HG03060 (cell line): ENCODE results near the gene PNPLA5.

Experiments used
- ATAC-seq: cut with Tn5 transposase; IDR thresholded peaks from one replicate; pipeline ENCODE4 v1.9.1; 2021; ENCODE audit warnings: low read depth, moderate number of reproducible peaks; ENCODE audit not compliant: unreplicated experiment

PNPLA5 gene

DNA sequence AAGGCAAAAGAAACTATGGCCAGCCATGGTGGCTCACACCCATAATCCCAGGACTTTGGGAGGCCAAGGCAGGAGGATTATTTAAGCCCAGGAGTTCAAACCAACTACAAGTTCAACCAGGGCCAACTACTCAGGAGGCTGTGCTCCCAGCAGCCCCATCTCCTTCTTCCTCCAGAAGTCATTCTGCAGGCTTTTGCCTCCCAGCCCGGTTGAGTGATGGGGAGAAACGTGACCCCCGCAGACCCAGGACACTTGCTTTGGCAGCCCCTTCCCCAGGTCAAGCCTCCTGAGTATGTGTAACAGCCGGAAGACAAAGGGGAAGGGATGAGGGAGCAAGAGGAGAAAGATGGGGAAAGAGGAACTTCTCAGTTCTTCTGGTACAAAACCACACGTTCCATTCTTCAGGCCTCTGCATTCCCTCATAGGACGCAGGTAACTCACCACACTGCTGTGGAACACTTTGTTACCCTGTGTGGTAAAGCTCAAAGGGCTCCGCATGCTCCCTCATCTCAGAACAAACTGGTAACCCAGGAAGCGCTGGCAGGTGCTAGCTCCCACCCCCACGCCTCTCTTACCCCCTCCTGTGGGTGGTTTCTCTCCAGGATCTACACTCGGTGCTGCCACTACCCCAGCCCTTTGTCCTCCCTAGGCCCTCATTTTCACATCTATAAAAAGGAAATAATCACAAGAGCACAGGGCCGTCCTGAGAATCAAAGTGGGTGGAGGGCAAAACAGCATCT, 33.5 kb downstream of the PNPLA5 start:
- ATAC-seq: no peak

GRCh38 chr22:43857367-43857766, 34.4 kb downstream of the PNPLA5 start:
- no peak for ATAC-seq

DNA sequence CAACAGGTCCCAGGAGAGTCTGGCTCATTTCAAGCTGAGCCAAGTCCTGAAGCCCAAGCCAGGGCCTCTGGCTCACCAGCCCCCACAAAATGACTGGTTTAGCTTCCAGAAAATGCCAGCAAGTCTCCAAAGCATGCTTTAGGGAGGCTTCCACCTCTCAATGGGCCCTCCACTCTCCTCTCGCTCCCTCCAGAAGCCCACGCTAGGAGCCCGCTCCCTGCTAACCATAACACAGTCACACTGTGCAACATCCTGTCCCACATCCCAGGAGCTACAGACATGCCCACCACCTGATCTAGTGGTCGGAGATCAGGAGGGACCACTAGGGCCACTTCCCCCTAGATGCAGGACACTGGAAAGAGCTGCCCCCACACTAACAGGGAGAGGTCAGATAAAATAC, 36.4 kb downstream of the PNPLA5 start:
- ATAC-seq: no peak

- ATAC-seq: no peak
These were observed 37.0 kb downstream of the PNPLA5 start for GRCh38 chr22:43854786-43855271.

- no peak for ATAC-seq
These were observed 37.6 kb downstream of the PNPLA5 start for GRCh38 chr22:43854121-43854785.

DNA sequence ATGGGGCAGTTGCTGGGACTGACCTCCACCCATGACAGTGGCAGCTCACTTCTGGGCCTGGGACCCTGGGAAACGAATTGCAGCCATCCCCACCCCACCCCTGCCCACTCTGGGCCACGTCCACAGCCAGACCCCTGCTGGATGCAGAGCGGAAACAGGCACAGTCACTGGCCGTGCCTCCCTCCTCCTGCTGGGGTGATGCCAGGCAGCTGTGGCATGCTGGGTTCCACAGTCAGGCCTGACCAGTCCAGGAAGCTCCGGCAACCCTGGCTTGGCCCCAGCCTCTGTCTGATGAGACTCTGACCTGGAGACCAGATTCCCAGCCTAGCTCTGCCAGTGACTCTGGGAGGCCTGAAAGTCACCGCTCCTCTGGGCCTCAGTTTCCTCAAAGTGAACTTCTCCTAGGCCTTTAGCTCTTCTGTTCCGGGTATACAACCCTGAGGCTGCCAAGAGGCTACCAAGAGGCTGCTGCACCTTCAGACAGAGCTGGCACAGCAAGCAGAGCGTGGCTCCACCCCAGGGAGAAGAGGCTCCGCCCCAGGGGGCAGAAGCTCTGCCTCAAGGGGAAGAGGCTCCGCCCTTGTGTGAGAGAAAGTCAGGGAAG, 38.4 kb downstream of the PNPLA5 start:
- no peak for ATAC-seq

DNA sequence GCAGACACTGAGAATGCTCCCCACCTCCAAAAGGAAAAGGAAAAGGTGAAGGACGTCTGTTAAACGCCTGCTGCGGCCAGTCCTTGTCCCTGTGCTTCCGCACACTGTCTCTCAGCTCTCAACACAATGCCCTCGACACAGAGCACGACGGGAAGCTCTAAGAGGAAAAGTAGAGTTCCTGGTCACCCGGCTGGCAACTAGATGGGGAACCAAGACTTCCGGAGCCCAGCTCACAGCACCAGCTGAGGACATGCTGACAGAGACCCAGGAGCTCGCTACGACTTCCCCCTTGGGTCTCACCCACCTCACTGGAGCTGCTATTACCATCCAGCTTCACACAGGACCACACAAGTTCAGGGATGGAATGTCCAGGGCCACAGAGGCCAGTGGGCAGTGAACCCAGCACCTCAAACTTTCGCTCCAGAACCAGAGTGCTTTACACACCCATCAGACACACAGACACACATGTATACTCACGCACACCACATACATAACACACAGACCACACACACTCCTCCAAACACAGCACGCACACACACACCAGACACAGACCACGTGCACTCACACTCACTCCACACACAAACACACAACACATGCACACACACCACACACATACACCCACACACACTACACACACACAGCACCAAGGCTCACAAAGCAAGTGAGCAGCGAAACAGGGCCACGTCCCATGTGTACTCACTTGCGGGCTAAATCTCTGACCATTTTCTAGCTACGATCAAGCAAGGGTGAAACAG, 39.1 kb downstream of the PNPLA5 start:
- no peak for ATAC-seq

- ATAC-seq: no peak
These were observed 39.9 kb downstream of the PNPLA5 start for GRCh38 chr22:43851979-43852307.

DNA sequence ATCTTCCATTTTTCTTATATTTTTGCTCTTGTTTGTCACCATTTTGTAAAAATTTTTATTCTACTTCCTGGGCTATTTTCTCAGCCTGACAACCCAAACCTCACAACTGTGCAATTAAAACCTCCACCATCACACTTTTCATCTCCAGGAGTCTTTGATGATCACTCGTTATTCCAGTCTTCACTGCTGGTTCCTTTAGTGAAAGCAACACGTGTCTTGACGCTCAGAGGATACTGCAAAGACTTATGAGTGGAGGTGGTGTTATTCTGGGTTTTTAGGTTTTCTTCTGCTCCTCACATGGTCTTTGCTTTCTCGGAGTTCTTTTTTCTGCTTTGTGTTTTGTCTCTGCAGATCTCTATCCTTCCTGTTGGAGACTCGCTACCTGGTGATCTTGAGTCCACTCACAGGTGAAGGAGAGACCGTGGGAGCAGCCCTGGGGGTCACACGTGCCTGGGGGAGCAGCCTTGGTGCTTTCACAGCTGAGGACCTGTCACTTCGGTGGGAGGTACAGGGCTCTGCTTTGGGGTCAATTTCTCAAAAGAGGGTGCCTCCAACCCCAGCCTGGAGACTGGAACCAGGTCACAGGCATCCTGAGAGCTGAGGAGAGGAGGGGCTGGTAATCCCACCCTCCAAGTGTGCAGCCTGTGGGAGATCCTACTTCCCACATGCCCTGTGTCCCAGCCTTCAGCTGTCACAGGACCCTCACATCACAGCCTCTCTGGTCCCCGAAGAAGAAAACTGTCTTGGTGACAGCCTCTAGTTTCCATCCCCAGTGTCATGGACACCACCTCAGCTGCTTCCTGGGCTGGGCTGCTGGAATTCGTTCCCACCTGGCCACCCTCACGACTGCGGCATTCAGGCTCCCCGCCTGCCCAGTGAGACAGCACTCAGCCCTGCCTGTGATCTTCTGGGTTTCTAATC, 40.5 kb downstream of the PNPLA5 start:
- no peak for ATAC-seq

- no peak for ATAC-seq
These were observed 41.3 kb downstream of the PNPLA5 start for GRCh38 chr22:43850529-43850928.

GRCh38 chr22:43849731-43850130, 42.1 kb downstream of the PNPLA5 start:
- no peak for ATAC-seq

GRCh38 chr22:43848366-43849171, 43.2 kb downstream of the PNPLA5 start:
- ATAC-seq: no peak

- ATAC-seq: no peak
These were observed 44.2 kb downstream of the PNPLA5 start for GRCh38 chr22:43847376-43848289.

- ATAC-seq: no peak
These were observed 44.8 kb downstream of the PNPLA5 start for GRCh38 chr22:43846966-43847365.

- no peak for ATAC-seq
These were observed 45.8 kb downstream of the PNPLA5 start for GRCh38 chr22:43845981-43846380.

GRCh38 chr22:43844560-43845545, 47.0 kb downstream of the PNPLA5 start:
- ATAC-seq: no peak
